ENCODE results near the gene TARBP1.
"Not testable (repeated sequence)": the region's sequence is repeated elsewhere in the genome, so short reads cannot be mapped to it uniquely, and the experiment has no call there.

The TARBP1 gene

GRCh38 chr1:234504251-234504650 lies 25.3 kb upstream of the TARBP1 start:
- not testable (repeated sequence) for H3K9me3 ChIP-seq (ENCODE audit: control insufficient read depth, insufficient read depth, low read depth, low read length); H3K4me3 ChIP-seq (ENCODE audit: low read depth, low read length); H3K27me3 ChIP-seq (ENCODE audit: control insufficient read depth, insufficient read depth, low read length); H3K9ac ChIP-seq (ENCODE audit: low read length); H3K36me3 ChIP-seq (ENCODE audit: control insufficient read depth, insufficient read depth, low read length); H3K27ac ChIP-seq (ENCODE audit: low read depth, low read length)
- H3K4me1 ChIP-seq (ENCODE audit: control insufficient read depth, insufficient read depth, low read length), result peaks cover 19% of the 10 kb centered on the region

DNA sequence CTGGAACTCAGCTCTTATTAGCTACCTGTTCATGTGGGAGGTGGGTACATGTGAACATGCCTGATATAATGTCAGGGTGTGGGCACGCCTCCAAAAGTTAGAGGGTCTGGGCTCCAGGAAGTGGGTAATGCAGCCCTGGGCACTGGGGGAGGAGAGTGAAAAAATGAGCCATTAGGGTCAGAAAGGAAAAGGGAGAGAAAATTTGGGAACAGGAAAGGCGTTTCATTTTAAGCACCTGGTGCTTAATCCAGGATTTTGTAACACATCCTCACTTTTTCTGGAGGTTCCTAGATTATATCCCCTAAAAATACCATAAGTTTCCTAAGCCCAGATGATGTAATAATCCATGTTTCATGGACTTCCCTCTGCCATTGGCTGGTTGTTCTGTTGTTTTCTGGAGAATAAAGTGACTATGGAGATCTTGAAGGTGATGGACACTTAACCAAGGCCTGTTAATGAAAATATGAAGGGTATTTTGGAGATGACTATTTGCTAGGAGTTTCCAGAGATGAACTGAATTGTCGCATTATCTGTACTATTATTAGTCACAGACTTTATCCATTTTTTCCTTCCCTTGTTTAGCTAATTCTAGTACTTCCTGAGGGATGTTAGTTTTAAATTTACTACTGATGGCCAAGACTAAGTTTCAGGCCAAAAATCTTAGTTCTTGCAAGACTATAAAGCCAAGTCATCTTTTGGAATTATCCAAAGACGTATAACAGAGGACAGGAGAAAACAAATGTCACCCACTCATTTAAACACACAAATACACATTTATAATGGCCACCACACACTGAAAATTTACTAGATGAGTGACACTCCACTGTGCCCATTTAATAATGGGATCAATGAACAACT lies 24.4 kb upstream of the TARBP1 start:
- Histone ChIP-seq H3K9me3 (ENCODE audit: control insufficient read depth, insufficient read depth, low read depth, low read length) (no peaks in the 10 kb centered on the region), H3K27me3 (ENCODE audit: control insufficient read depth, insufficient read depth, low read length) (no peaks in the 10 kb centered on the region), H3K4me3 (ENCODE audit: low read depth, low read length) (no peak overlapping the region), H3K27ac (ENCODE audit: low read depth, low read length) (no peak overlapping the region), H3K36me3 (ENCODE audit: control insufficient read depth, insufficient read depth, low read length) (no peaks in the 10 kb centered on the region), H3K4me1 (ENCODE audit: control insufficient read depth, insufficient read depth, low read length) (peaks cover 20% of the 10 kb centered on the region), H3K9ac (ENCODE audit: low read length) (no peak overlapping the region)

DNA sequence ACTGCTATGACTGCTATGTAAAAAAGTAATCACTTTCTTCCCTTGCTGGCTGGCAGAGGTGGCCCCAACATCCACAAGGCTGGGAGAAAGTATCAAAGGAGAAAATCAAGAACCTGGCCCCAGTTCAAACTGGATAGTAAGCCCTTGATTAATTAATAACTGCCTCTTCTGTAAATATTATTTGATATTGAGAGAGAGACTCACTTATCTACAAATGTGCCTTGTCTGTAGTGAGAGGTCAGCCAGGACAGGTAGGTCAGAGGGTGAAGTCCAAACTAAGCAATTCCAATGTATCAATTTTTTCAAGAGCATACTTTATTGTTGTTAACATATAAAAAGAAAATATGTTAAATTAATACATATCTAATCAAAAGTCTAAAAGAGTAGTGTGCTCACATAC lies 23.8 kb upstream of the TARBP1 start:
- Histone ChIP-seq H3K9me3 (ENCODE audit: control insufficient read depth, insufficient read depth, low read depth, low read length) (no peaks in the 10 kb centered on the region), H3K27ac (ENCODE audit: low read depth, low read length) (no peak overlapping the region)

GRCh38 chr1:234500269-234500668 lies 21.3 kb upstream of the TARBP1 start:
- Histone ChIP-seq H3K9ac (ENCODE audit: low read length) (no peak overlapping the region), H3K4me1 (ENCODE audit: control insufficient read depth, insufficient read depth, low read length) (peaks cover 17% of the 10 kb centered on the region), H3K36me3 (ENCODE audit: control insufficient read depth, insufficient read depth, low read length) (no peaks in the 10 kb centered on the region), H3K9me3 (ENCODE audit: control insufficient read depth, insufficient read depth, low read depth, low read length) (no peaks in the 10 kb centered on the region), H3K27ac (ENCODE audit: low read depth, low read length) (no peak overlapping the region), H3K4me3 (ENCODE audit: low read depth, low read length) (no peak overlapping the region), H3K27me3 (ENCODE audit: control insufficient read depth, insufficient read depth, low read length) (no peaks in the 10 kb centered on the region)

More for the DNA sequence above, 23.8 kb upstream of the TARBP1 start:
- Histone ChIP-seq H3K4me1 (ENCODE audit: control insufficient read depth, insufficient read depth, low read length) (peaks cover 20% of the 10 kb centered on the region), H3K9ac (ENCODE audit: low read length) (no peak overlapping the region), H3K27me3 (ENCODE audit: control insufficient read depth, insufficient read depth, low read length) (no peaks in the 10 kb centered on the region), H3K4me3 (ENCODE audit: low read depth, low read length) (no peak overlapping the region), H3K36me3 (ENCODE audit: control insufficient read depth, insufficient read depth, low read length) (no peaks in the 10 kb centered on the region)

DNA sequence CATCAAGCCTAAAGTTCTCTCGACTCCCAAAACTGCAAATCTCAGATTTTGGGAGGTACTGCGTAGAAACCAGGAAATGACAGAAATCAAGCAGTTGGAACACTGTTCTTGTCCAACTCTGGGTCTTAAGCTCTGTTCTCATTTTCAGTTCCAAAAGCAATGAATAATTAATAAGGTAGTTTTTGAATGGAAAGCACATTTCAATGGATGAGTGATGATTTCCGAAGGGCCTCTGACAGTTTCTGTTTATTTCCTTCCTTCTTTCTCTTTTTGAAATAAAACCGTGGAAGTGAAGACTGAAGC lies 20.9 kb upstream of the TARBP1 start:
- Histone ChIP-seq H3K4me3 (ENCODE audit: low read depth, low read length) (no peak overlapping the region), H3K36me3 (ENCODE audit: control insufficient read depth, insufficient read depth, low read length) (no peaks in the 10 kb centered on the region), H3K27me3 (ENCODE audit: control insufficient read depth, insufficient read depth, low read length) (no peaks in the 10 kb centered on the region), H3K9ac (ENCODE audit: low read length) (no peak overlapping the region), H3K9me3 (ENCODE audit: control insufficient read depth, insufficient read depth, low read depth, low read length) (no peaks in the 10 kb centered on the region), H3K4me1 (ENCODE audit: control insufficient read depth, insufficient read depth, low read length) (peaks cover 15% of the 10 kb centered on the region), H3K27ac (ENCODE audit: low read depth, low read length) (no peak overlapping the region)

DNA sequence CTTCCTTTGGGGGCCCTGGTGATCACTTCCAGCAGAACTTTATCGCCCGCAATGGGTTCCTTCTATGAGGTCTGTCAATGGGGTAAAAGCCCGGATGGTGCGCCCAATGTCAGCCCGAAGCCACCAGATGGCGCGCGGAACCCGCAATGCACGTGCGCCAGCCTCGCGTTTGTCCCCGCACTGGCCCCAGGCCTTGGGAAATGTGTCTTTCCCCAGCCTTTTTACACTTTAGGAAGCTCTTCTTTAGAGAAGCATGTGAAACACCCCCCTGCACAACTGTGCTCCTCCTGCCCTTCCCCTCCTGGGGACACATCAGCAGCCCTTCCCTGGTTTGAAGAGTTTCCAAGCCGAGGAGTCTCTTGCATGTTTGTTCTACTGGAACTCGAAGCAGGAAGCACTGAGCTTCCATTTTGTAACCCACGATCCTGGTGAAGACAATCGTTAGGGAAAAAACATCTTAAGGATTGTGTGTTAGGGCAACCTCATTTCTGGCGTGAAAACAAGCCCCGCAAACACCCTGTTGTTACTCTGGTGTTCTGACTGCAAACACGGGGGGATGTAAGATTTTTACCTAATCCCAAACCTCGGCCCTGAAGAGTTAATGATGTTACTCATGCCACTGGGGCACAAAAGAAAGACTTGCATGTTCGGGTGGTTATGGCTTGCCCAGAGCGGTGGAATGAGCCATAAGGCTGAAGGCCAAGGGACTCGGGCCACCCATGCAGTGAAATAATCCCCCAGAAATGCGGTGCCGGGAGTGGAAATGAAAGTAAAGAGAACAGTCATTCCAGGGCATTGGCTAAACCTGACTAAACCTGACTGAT lies 20.4 kb upstream of the TARBP1 start:
- no peaks in the 10 kb centered on the region for H3K36me3 ChIP-seq (ENCODE audit: control insufficient read depth, insufficient read depth, low read length)
- H3K4me3 ChIP-seq (ENCODE audit: low read depth, low read length), result no peak overlapping the region
- H3K27ac ChIP-seq (ENCODE audit: low read depth, low read length), result no peak overlapping the region
- H3K9ac ChIP-seq (ENCODE audit: low read length), result no peak overlapping the region
- no peaks in the 10 kb centered on the region for H3K9me3 ChIP-seq (ENCODE audit: control insufficient read depth, insufficient read depth, low read depth, low read length)
- peaks cover 14% of the 10 kb centered on the region for H3K4me1 ChIP-seq (ENCODE audit: control insufficient read depth, insufficient read depth, low read length)
- H3K27me3 ChIP-seq (ENCODE audit: control insufficient read depth, insufficient read depth, low read length), result no peaks in the 10 kb centered on the region

DNA sequence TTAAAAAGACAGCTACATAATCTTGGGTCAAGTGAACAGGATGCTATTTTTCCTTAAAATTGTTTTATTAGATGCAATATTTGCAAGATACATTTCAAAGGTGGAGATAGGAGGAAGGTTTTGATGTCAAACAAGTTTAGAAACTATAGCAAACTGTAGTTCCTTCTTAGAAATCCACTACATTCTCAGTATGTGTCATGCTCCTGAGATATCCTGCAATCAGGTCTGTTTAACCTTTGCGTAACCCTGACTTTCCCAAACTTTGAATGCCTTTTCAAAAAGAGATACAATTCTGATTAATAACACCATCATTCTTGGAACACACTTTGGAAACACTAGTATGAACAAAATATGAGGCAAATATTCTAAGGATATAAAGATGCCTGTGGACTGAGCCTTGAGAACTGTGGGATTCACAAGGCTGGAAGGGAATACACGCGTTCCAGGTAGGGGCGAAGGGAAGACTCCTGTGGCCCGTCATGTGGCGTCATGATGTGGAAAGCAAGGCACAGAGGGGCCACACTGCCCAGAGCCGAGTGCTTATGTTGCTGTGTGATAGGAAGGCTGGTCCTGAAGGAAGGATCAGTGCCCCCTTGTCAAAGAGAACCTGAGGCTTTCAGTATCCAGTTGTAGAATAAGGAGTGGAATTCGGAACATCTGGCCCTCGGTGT lies 19.6 kb upstream of the TARBP1 start:
- Histone ChIP-seq H3K9me3 (ENCODE audit: control insufficient read depth, insufficient read depth, low read depth, low read length) (no peaks in the 10 kb centered on the region), H3K4me1 (ENCODE audit: control insufficient read depth, insufficient read depth, low read length) (peaks cover 14% of the 10 kb centered on the region), H3K9ac (ENCODE audit: low read length) (no peak overlapping the region), H3K27me3 (ENCODE audit: control insufficient read depth, insufficient read depth, low read length) (no peaks in the 10 kb centered on the region), H3K36me3 (ENCODE audit: control insufficient read depth, insufficient read depth, low read length) (no peaks in the 10 kb centered on the region), H3K4me3 (ENCODE audit: low read depth, low read length) (no peak overlapping the region), H3K27ac (ENCODE audit: low read depth, low read length) (no peak overlapping the region)

GRCh38 chr1:234497589-234497988 lies 18.6 kb upstream of the TARBP1 start:
- Histone ChIP-seq H3K9ac (ENCODE audit: low read length) (no peak overlapping the region), H3K4me3 (ENCODE audit: low read depth, low read length) (no peak overlapping the region), H3K9me3 (ENCODE audit: control insufficient read depth, insufficient read depth, low read depth, low read length) (no peaks in the 10 kb centered on the region), H3K27ac (ENCODE audit: low read depth, low read length) (no peak overlapping the region), H3K4me1 (ENCODE audit: control insufficient read depth, insufficient read depth, low read length) (peaks cover 11% of the 10 kb centered on the region), H3K36me3 (ENCODE audit: control insufficient read depth, insufficient read depth, low read length) (no peaks in the 10 kb centered on the region), H3K27me3 (ENCODE audit: control insufficient read depth, insufficient read depth, low read length) (no peaks in the 10 kb centered on the region)

DNA sequence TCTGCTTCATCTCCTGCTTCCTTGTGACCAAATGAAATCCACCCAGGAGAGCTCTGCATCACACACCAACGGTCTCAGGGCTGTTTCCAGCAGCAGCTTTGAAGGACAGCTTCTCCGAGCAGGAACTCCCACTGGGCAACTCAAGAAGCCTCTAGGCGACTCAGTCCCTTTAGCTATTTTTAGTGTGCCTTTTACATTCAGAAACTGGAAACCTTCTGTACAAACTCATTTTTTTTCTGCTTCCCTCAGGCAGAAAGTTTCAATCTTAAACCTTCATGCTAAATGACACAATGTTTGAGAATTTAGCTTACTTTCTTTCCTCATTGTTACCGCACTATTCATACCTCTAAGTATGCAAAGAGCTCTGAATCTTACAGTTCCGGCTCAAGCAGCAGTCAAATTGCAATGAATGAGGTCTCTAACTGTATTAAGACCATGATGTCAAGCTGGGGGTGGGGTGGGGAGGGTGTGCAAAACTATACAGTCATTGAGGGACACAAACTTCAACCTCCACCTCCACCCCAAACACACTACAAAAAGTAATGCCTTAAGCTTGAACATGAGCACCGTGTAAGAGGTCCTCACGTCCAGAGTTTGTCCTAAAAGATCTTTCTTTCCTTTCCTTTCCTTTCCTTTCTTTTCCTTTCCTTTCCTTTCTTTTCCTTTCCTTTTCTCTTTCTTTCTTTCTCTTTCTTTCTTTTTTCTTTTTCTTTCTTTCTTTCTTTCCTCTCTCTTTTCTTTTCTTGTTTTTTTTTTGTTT lies 16.4 kb upstream of the TARBP1 start:
- no peak overlapping the region for H3K4me3 ChIP-seq (ENCODE audit: low read depth, low read length)
- H3K9ac ChIP-seq (ENCODE audit: low read length), result no peak overlapping the region
- no peaks in the 10 kb centered on the region for H3K9me3 ChIP-seq (ENCODE audit: control insufficient read depth, insufficient read depth, low read depth, low read length)
- H3K36me3 ChIP-seq (ENCODE audit: control insufficient read depth, insufficient read depth, low read length), result no peaks in the 10 kb centered on the region
- no peak overlapping the region for H3K27ac ChIP-seq (ENCODE audit: low read depth, low read length)
- no peaks in the 10 kb centered on the region for H3K27me3 ChIP-seq (ENCODE audit: control insufficient read depth, insufficient read depth, low read length)
- peaks cover 20% of the 10 kb centered on the region for H3K4me1 ChIP-seq (ENCODE audit: control insufficient read depth, insufficient read depth, low read length)

GRCh38 chr1:234494049-234494448 lies 15.1 kb upstream of the TARBP1 start:
- Histone ChIP-seq H3K9ac (ENCODE audit: low read length) (no peak overlapping the region), H3K9me3 (ENCODE audit: control insufficient read depth, insufficient read depth, low read depth, low read length) (no peaks in the 10 kb centered on the region), H3K4me3 (ENCODE audit: low read depth, low read length) (no peak overlapping the region), H3K4me1 (ENCODE audit: control insufficient read depth, insufficient read depth, low read length) (peaks cover 16% of the 10 kb centered on the region), H3K36me3 (ENCODE audit: control insufficient read depth, insufficient read depth, low read length) (no peaks in the 10 kb centered on the region), H3K27ac (ENCODE audit: low read depth, low read length) (no peak overlapping the region), H3K27me3 (ENCODE audit: control insufficient read depth, insufficient read depth, low read length) (no peaks in the 10 kb centered on the region)
